G401.6 (cell line): ENCODE results near the gene MS4A15.
"Not testable (repeated sequence)": the region's sequence is repeated elsewhere in the genome, so short reads cannot be mapped to it uniquely, and the experiment has no call there.

Source experiments
- FAIRE-seq: peaks from 2 replicates; lab custom pipeline; 2012; peaks lifted over from hg19 to GRCh38; lab: Jason Lieb, UNC

MS4A15 gene

GRCh38 chr11:60809249-60809648 lies 52.6 kb downstream of the MS4A15 start:
- no peak for FAIRE-seq

GRCh38 chr11:60809691-60810090 lies 53.0 kb downstream of the MS4A15 start:
- no peak for FAIRE-seq

GRCh38 chr11:60810151-60810550 lies 53.5 kb downstream of the MS4A15 start:
- FAIRE-seq: no peak

- FAIRE-seq: no peak
These were observed 53.9 kb downstream of the MS4A15 start for GRCh38 chr11:60810569-60810968.

DNA sequence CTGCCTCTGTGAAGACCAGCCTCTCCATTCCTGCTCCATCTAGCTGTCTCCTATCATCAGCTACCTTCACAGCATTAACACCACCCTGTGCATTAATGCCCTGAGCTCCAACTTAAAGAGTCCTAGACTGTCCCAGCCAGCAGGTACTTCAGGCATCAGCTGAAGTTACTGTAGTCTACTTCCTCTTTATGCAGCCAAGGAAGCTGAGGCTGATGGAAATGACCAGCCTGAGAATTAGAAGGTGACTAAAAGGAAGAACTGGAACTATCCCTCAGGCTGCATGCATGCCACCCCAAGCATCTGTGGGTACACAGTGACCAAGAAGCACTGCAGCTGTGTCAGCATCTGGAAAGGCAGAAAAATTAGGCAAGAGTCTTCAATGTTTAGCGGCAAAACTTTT lies 56.7 kb downstream of the MS4A15 start:
- FAIRE-seq: no peak

DNA sequence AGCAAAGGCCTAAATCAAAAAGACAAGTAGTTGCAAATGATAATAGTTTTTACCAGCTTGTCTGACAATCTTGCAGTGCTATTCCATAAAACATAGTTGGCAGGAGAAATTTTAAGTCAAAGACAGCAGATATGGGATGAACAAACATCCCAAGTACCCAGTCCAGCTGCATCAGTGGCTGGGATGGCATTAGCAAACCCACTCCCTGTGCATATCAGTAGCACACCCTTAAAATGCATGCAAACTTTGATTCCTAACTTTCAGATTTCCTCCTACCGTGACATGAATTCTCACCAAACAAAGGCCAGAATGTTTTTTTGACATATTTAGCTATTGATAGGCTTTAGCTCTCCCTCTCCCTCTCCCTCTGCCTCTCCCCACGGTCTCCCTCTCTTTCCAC lies 57.4 kb downstream of the MS4A15 start:
- FAIRE-seq: no peak

GRCh38 chr11:60816590-60817157 lies 60.0 kb downstream of the MS4A15 start:
- FAIRE-seq: no peak

DNA sequence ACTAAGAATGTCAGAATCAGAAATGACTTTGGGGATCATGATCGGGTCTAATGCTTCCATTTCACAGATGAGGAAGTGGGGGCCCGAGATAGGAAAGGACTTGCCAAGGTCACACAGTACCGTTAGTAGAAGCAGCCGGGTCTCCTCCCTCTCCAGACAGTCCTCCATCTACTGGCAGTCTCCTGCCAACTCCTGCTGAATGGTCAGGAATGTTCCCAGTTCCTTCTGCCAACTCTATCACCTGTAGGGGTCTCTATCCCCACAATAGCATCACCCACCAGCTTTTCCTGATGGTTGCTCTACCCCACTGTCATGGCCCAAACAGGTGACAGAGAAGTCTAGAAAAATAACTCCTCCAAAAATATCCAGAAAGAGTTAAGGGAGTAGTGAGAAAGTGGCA lies 61.4 kb downstream of the MS4A15 start:
- no peak for FAIRE-seq

- no peak for FAIRE-seq
These were observed 65.3 kb downstream of the MS4A15 start for GRCh38 chr11:60821827-60822599.

GRCh38 chr11:60823745-60824306 lies 67.2 kb downstream of the MS4A15 start:
- FAIRE-seq: not testable (repeated sequence)

DNA sequence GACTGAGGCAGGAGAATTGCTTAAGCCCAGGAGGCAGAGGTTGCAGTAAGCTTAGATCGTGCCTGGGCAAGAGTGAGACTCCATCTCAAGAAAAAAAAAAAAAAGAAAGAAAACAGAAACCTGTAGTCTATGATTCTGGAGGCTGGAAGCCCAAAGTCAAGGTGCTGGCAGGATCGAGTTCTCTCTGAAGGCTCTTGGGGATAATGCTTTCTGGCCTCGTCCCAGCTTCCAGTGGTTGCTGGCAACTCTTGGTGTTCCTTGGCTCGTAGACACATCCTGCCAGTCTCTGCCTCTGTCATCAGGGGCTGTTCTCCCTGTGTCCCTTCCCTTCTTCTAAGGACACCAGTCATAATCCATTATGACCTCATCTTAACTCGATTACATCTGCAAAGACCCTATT lies 68.5 kb downstream of the MS4A15 start:
- no peak for FAIRE-seq

- no peak for FAIRE-seq
These were observed 69.1 kb downstream of the MS4A15 start for GRCh38 chr11:60825790-60826189.
